ENCODE data around the gene SLC15A1.

SLC15A1 gene

GRCh38 chr13:98721825-98722510, 30.5 kb downstream of the SLC15A1 start:
- no peak overlapping the region for H3K4me3 ChIP-seq (ENCODE audit: low read depth, low read length)
- no peak for DNase-seq (ENCODE audit: low read depth, low spot score)
- TF ChIP-seq CTCF (IDR thresholded peaks at IDR 0.05; ENCODE audit: low read depth, low read length) = no peak
- in situ Hi-C loops (cut with HindIII; ENCODE audit: low sequenced_read_pairs) = no loop called here

- DNase-seq (ENCODE audit: low read depth, low spot score) = no peak
- TF ChIP-seq CTCF (IDR thresholded peaks at IDR 0.05; ENCODE audit: low read depth, low read length) = no peak
- in situ Hi-C loops (cut with HindIII; ENCODE audit: low sequenced_read_pairs) = no loop called here
- no peak overlapping the region for H3K4me3 ChIP-seq (ENCODE audit: low read depth, low read length)
Measured at GRCh38 chr13:98719527-98720250, 32.8 kb downstream of the SLC15A1 start.

- no peak for DNase-seq (ENCODE audit: low read depth, low spot score)
- no peak overlapping the region for H3K4me3 ChIP-seq (ENCODE audit: low read depth, low read length)
- in situ Hi-C loops (cut with HindIII; ENCODE audit: low sequenced_read_pairs) = no loop called here
- no peak for TF ChIP-seq CTCF (IDR thresholded peaks at IDR 0.05; ENCODE audit: low read depth, low read length)
Measured at GRCh38 chr13:98717891-98718290, 34.6 kb downstream of the SLC15A1 start.

- DNase-seq (ENCODE audit: low read depth, low spot score) = no peak
- in situ Hi-C loops (cut with HindIII; ENCODE audit: low sequenced_read_pairs) = no loop called here
- H3K4me3 ChIP-seq (ENCODE audit: low read depth, low read length) = no peak overlapping the region
- no peak for TF ChIP-seq CTCF (IDR thresholded peaks at IDR 0.05; ENCODE audit: low read depth, low read length)
Measured at GRCh38 chr13:98717256-98717655, 35.2 kb downstream of the SLC15A1 start.

GRCh38 chr13:98710521-98710920, 42.0 kb downstream of the SLC15A1 start:
- no peak overlapping the region for H3K4me3 ChIP-seq (ENCODE audit: low read depth, low read length)
- DNase-seq (ENCODE audit: low read depth, low spot score) = no peak
- no peak for TF ChIP-seq CTCF (IDR thresholded peaks at IDR 0.05; ENCODE audit: low read depth, low read length)
- in situ Hi-C loops (cut with HindIII; ENCODE audit: low sequenced_read_pairs) = no loop called here

GRCh38 chr13:98707281-98707999, 45.0 kb downstream of the SLC15A1 start:
- no peak for DNase-seq (ENCODE audit: low read depth, low spot score)
- TF ChIP-seq CTCF (IDR thresholded peaks at IDR 0.05; ENCODE audit: low read depth, low read length) = no peak
- in situ Hi-C loops (cut with HindIII; ENCODE audit: low sequenced_read_pairs) = no loop called here
- H3K4me3 ChIP-seq (ENCODE audit: low read depth, low read length) = no peak overlapping the region

Measured in astrocyte of the spinal cord (primary cell).